ENCODE results near the gene ZFP57. TPM values are rescaled to one million over a fixed set of nuclear protein-coding genes. Genes with fewer than 3 reads are reported as not detected.

ZFP57 gene
- polyA plus RNA-seq, 3 donors: 0.11 to 0.25 (median 0.20) TPM

DNA sequence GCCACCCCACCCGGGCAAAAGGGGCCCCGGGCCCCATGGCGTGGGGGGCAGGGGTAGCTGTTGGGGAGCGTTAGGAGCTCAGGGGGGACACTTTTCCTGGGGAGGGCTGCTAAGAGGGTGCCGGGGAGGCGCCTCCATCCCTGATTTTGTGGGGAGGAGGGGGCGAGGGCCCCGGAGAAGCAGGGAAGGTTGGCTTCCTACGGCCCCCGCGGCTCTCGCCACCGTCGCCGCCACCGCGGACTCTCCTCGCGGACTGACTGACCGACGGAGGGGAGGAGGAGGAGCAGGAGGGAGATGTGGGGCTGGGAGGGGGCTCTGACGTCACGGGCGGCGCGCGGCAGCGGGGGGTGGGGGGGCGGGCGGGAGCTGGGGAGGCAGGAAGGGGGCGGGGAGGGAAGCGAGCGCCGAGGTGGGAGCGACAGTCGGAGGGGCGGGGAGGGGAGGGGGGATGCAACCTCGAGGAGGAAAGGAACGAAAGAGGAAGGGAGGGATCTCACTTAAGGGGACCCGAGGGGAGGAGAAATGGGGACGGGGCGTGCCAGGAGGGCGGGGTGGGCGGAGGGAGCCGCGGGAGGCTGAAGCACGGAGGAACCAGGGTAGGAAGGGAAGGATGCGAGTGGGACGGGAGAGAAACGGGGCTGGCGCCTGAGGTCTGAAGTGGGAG is 53.1 kb downstream of the ZFP57 start:
- peak in 2 of 3 donors; percentile 53 to 56 for DNase-seq (ENCODE audit: low read depth in 3 of 3, low spot score in 2 of 3)

GRCh38 chr6:29626948-29627754 is 53.8 kb downstream of the ZFP57 start:
- no peak for DNase-seq (ENCODE audit: low read depth in 3 of 3, low spot score in 2 of 3)

DNA sequence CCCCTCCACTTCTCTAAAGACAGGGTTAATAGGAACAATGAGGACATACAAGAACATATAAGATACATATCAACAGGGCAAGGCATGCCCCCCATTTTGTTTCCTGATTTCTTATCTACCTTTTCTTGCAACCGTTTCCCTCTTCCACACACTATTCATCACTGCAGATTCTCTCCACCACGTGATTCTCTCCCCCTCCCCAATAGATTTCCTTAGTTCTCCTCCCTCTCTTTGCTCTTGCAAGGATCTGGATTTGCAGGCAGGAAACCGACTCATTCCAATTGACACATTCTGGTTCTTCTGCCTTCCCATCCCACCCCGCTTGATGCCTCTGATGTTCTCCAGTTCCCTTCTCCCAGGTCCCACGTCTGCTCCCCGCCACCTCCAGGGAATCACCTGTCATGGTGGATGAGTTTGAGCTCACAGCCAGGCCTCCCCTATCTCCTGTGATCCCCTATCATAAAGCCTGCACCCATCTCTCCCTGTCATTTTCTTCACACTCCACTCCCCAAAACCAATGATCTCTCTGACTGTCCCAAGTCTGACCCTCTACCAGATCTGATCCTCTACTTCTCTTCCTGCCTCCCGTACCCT is 55.5 kb downstream of the ZFP57 start:
- DNase-seq (ENCODE audit: low read depth in 3 of 3, low spot score in 2 of 3): no peak

DNA sequence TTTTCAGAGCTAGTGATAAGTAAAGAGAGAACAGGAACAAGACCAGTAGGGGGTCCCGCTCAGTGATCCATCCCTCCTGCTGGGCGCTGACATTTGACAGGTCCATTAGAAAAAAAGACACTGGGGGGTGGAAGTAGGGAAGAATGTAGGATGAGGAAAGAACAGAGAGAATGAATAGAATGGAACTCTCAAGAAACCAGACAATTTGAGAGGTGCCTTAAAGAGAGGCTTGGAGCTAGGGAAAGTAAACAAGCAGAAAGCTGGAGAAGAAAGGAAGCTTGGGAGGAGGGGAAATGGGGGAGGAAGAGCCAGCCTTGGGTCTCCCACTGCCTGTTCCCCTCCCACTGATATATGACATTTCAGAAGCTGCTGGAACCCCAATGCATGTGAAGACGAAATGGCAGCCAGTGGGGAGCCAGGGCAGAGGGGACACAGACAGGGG is 56.4 kb downstream of the ZFP57 start:
- DNase-seq (ENCODE audit: low read depth in 3 of 3, low spot score in 2 of 3): no peak

Other genes with a start within 250 kb of the ZFP57 start
- not detected for gene OR10C1, start 241.8 kb downstream of the ZFP57 start, polyA plus RNA-seq (ENCODE audit: insufficient read length in 3 of 3)
- not detected for gene OR11A1, start 224.1 kb downstream of the ZFP57 start, polyA plus RNA-seq (ENCODE audit: insufficient read length in 3 of 3)
- gene OR2H1, start 224.0 kb downstream of the ZFP57 start, polyA plus RNA-seq (ENCODE audit: insufficient read length in 3 of 3): not detected
- gene MAS1L, start 193.2 kb downstream of the ZFP57 start, polyA plus RNA-seq (ENCODE audit: insufficient read length in 3 of 3): not detected
- gene UBD, start 121.4 kb downstream of the ZFP57 start, polyA plus RNA-seq (ENCODE audit: insufficient read length in 3 of 3): 1 to 10 TPM in 2 of 3 donors, under 1 TPM in 1; 0.75 to 2.3 (median 1.2) TPM
- gene OR2H2, start 96.0 kb downstream of the ZFP57 start, polyA plus RNA-seq (ENCODE audit: insufficient read length in 3 of 3): under 1 TPM in 2 of 3 donors, not detected in 1; 0.07 to 0.18 TPM
- gene GABBR1, start 48.0 kb downstream of the ZFP57 start, polyA plus RNA-seq (ENCODE audit: insufficient read length in 3 of 3): 10 to 100 TPM; 35.7 to 49.9 (median 42.7) TPM
- not detected for gene MOG, start 24.1 kb downstream of the ZFP57 start, polyA plus RNA-seq (ENCODE audit: insufficient read length in 3 of 3)
- gene HLA-F, start 42.3 kb upstream of the ZFP57 start, polyA plus RNA-seq (ENCODE audit: insufficient read length in 3 of 3): 1 to 10 TPM; 4.7 to 8.8 (median 5.5) TPM
- 10 to 100 TPM in 1 of 3 donors, 1 to 10 TPM in 1, under 1 TPM in 1; 0.51 to 17.0 (median 6.2) TPM for gene HLA-G, start 146.7 kb upstream of the ZFP57 start, polyA plus RNA-seq (ENCODE audit: insufficient read length in 3 of 3)